Lower lobe of right lung (tissue), 2 donors: Measurements from ENCODE around the gene CSNK2B. TPM values are rescaled to one million over a fixed set of nuclear protein-coding genes. Genes with fewer than 3 reads are reported as not detected.

Experiments used
- ATAC-seq, 2 donors: fragments of 200-7000 bp; cut with Tn5 transposase; one replicate each; pipeline ENCODE4 v1.9.1; 2020 to 2022; ENCODE audit warnings: mild to moderate bottlenecking in 2 of 2, moderate library complexity in 2 of 2
- DNase-seq: peaks from one replicate; pipeline ENCODE4 v3.0.0-alpha.2; 2020
- H3K27ac ChIP-seq: fragments of 200-600 bp; one replicate; pipeline ENCODE4 v1.8.0; 2022
- H3K27me3 ChIP-seq: fragments of 200-600 bp; one replicate; pipeline ENCODE4 v1.8.0; 2022; ENCODE audit warnings: low read depth
- H3K36me3 ChIP-seq: fragments of 200-600 bp; one replicate; pipeline ENCODE4 v1.8.0; 2022; ENCODE audit warnings: mild to moderate bottlenecking
- H3K4me1 ChIP-seq: fragments of 200-600 bp; one replicate; pipeline ENCODE4 v1.8.0; 2022
- H3K4me3 ChIP-seq: fragments of 200-600 bp; one replicate; pipeline ENCODE4 v1.8.0; 2022; ENCODE audit warnings: mild to moderate bottlenecking
- H3K9me3 ChIP-seq: fragments of 200-600 bp; one replicate; pipeline ENCODE4 v1.8.0; 2022
- intact Hi-C: fragments of 100-400 bp; cut with DNase I; formaldehyde crosslinking; loops from one replicate; pipeline ENCODE4 v1.11.0; 2022
- total RNA-seq: library from RNA; stranded (reverse); fragmentation: NEBNext Ultra II Directional; extraction: Animal tissue kit (Norgen Biotek cat#: 25700); gene quantifications from one replicate; pipeline ENCODE4 v1.2.1, GENCODE V29; 2021
- TF ChIP-seq, protein P1 (sequence below): fragments of 200-600 bp; IDR thresholded peaks from one replicate; pipeline ENCODE4 v1.8.0; 2022; ENCODE audit warnings: antibody characterized with exemption, mild to moderate bottlenecking
- donor health status: DM: no; HTN: yes; CAD: no; lungs with severe emphysema.

CSNK2B gene
- total RNA-seq, 1 donor from 2014 or later: 117 TPM

GRCh38 chr6:31713465-31713864, 47.6 kb downstream of the CSNK2B start:
- ATAC-seq (no peak), DNase-seq (no peak)
- no peaks in the 10 kb centered on the region for H3K36me3 ChIP-seq
- intact Hi-C loops: no loop called here
- H3K9me3 ChIP-seq: no peaks in the 10 kb centered on the region
- peaks cover 7% of the 10 kb centered on the region for H3K4me1 ChIP-seq
- H3K27ac ChIP-seq: no peak overlapping the region
- TF ChIP-seq, protein P1, sequence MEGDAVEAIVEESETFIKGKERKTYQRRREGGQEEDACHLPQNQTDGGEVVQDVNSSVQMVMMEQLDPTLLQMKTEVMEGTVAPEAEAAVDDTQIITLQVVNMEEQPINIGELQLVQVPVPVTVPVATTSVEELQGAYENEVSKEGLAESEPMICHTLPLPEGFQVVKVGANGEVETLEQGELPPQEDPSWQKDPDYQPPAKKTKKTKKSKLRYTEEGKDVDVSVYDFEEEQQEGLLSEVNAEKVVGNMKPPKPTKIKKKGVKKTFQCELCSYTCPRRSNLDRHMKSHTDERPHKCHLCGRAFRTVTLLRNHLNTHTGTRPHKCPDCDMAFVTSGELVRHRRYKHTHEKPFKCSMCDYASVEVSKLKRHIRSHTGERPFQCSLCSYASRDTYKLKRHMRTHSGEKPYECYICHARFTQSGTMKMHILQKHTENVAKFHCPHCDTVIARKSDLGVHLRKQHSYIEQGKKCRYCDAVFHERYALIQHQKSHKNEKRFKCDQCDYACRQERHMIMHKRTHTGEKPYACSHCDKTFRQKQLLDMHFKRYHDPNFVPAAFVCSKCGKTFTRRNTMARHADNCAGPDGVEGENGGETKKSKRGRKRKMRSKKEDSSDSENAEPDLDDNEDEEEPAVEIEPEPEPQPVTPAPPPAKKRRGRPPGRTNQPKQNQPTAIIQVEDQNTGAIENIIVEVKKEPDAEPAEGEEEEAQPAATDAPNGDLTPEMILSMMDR: no peak
- no peak overlapping the region for H3K4me3 ChIP-seq
- H3K27me3 ChIP-seq: no peaks in the 10 kb centered on the region

DNA sequence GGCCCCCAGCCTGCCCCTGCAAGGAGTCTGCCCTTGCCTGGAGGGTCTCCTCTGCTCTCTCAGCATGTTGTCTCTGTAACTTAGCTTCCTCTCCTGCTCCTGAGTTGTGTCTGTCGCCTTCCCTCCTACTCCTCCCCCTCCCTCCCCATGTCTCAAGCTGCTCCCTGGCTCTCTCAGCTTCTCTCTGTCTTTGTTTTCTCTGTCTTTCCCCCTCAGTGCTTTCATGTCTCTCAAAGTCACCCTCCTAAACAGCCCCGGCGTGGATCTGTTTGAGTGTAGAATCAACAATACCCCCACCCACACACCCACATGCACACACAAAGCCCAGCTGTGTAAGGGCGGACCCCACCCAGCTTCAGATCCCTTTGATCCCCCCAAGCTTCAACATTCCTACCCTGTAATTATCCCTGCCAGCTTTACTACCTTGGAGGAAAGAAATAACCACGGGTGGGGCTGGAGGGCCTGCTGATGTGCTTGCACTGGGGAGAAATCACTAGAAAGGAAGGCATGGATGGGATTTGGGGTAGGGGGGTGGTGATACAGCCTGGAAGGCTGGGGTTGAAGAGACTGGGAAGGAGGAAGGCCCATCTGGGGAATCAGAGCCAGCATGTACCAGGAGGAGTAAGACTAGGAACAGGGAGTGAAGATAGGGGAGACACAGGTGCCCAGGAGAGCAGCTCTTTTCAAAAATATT, 48.3 kb downstream of the CSNK2B start:
- peaks cover 7% of the 10 kb centered on the region for H3K4me1 ChIP-seq
- H3K4me3 ChIP-seq: no peak overlapping the region
- H3K9me3 ChIP-seq: no peaks in the 10 kb centered on the region
- no peaks in the 10 kb centered on the region for H3K36me3 ChIP-seq
- H3K27me3 ChIP-seq: no peaks in the 10 kb centered on the region
- ATAC-seq (no peak), DNase-seq (no peak)
- TF ChIP-seq, protein P1: no peak
- H3K27ac ChIP-seq: no peak overlapping the region
- intact Hi-C loops: no loop called here

DNA sequence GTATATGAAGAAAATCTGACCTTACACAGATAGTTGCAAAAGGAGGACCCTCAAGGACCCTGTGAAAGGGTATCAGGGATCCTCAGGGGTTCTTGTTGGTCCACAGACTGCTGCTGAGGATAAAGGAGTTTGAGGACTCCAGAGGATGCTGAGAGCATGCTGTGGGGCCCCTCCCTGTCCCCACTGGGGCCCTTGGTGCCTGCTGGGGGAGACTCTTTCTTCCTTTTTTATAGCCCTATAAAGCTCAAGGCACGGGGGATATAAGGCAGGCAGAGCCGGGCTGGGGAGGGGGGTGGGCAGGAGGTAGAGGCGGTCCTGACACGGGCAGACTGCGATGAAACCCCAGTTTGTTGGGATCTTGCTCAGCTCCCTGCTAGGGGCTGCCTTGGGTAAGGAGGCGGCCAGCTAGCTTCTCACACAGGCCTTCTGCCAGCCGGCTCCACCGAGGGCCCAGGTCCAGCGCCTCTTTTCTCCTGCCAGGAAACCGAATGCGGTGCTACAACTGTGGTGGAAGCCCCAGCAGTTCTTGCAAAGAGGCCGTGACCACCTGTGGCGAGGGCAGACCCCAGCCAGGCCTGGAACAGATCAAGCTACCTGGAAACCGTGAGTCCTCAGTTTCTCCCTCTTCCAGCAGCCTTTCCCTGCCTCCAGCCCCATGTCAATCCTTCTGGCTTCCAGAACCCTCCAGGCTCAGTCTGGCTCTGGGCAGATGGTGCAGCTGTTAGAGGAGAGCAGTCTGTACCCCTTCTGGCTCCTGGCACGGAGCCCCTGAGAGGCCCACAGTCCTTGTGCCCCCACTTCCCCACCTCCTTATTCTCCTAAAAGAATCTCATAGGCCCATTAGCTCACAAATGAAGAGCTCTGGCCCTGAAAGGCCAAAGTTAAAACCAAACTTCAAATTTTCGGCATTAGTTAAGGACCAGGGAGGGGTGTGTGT, 49.4 kb downstream of the CSNK2B start, which contains the start of gene LY6G6D:
LY6G6D (plus strand) TSS at position 327 of the 937 bp plus-strand sequence; CDS start at position 335, 8 bp downstream.
- DNase-seq: no peak
- ATAC-seq: no peak
- peaks cover 7% of the 10 kb centered on the region for H3K4me1 ChIP-seq
- H3K36me3 ChIP-seq: no peaks in the 10 kb centered on the region
- H3K27ac ChIP-seq: no peak within 1 kb of the TSS
- no peaks in the 10 kb centered on the region for H3K27me3 ChIP-seq
- no peak within 1 kb of the TSS for H3K4me3 ChIP-seq
- TF ChIP-seq, protein P1: no peak
- no peaks in the 10 kb centered on the region for H3K9me3 ChIP-seq
- intact Hi-C loops: no loop called here

GRCh38 chr6:31717499-31718222, 51.8 kb downstream of the CSNK2B start:
- DNase-seq: no peak
- no peaks in the 10 kb centered on the region for H3K27me3 ChIP-seq
- TF ChIP-seq, protein P1: no peak
- intact Hi-C loops: no loop called here
- no peaks in the 10 kb centered on the region for H3K9me3 ChIP-seq
- no peak for ATAC-seq
- H3K4me3 ChIP-seq: no peak overlapping the region
- H3K36me3 ChIP-seq: no peaks in the 10 kb centered on the region
- no peaks in the 10 kb centered on the region for H3K4me1 ChIP-seq
- no peak overlapping the region for H3K27ac ChIP-seq

DNA sequence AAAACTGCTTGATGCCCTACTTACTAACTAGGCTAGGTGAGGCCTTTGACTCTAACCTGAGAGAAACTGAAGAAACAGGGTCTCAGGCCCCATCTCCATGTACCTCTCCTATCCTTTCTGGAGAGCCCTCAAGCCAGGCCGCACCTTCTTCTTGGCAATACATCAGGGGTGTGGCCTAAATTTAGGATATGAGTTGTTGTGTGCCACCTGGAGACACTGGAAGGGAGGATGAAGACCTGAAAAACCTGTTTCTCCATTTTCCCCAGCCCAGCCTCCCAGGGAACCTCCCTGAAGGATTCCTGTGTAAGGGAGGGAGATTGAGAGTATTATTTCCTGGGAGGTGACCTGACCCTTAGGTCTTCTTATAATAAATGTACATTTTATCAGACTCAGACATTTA, 52.4 kb downstream of the CSNK2B start:
- H3K36me3 ChIP-seq: no peaks in the 10 kb centered on the region
- H3K9me3 ChIP-seq: no peaks in the 10 kb centered on the region
- H3K27ac ChIP-seq: peak overlapping the region; percentile 18
- DNase-seq (peak; percentile 48), ATAC-seq (peak; percentile 76 to 84)
- TF ChIP-seq, protein P1: no peak
- intact Hi-C loops: no loop called here
- no peaks in the 10 kb centered on the region for H3K4me1 ChIP-seq
- H3K4me3 ChIP-seq: no peak overlapping the region
- H3K27me3 ChIP-seq: no peaks in the 10 kb centered on the region
